G401 (cell line): ENCODE data around the gene HAUS7. TPM values are rescaled to one million over a fixed set of nuclear protein-coding genes. Genes with fewer than 3 reads are reported as not detected.
A peak's percentile ranks its signal among the peaks of the same experiment; 100 is the strongest.

Experiments
- DNase-seq: peaks from one replicate; pipeline ENCODE4 v3.0.0-alpha.2; 2015; ENCODE audit warnings: low spot score
- in situ Hi-C: cut with HindIII; loops from 2 replicates; pipeline ENCODE4 v1.10.0; 2016; ENCODE audit warnings: low sequenced_read_pairs, mixed read lengths
- total RNA-seq: library from RNA; depleted of rRNA; stranded (reverse); fragments of >200 nt; shearing (Covaris generic); gene quantifications from 2 replicates; pipeline ENCODE4 v1.2.3, GENCODE V29; 2014

HAUS7 gene
- total RNA-seq, 1 experiment from 2014 or later = 50.8 TPM

GRCh38 chrX:153460826-153461225, 9.6 kb downstream of the HAUS7 start:
- peak; percentile 62 for DNase-seq
- in situ Hi-C loops = no loop called here

- in situ Hi-C loops = no loop called here
- no peak for DNase-seq
These were observed 10.4 kb downstream of the HAUS7 start for GRCh38 chrX:153459986-153460385.

GRCh38 chrX:153458476-153458875, 11.9 kb downstream of the HAUS7 start:
- no peak for DNase-seq
- in situ Hi-C loops = no loop called here

- no peak for DNase-seq
- in situ Hi-C loops = no loop called here
These were observed 12.4 kb downstream of the HAUS7 start for GRCh38 chrX:153457827-153458466.

- no peak for DNase-seq
These were observed 13.1 kb downstream of the HAUS7 start for GRCh38 chrX:153457136-153457825.

GRCh38 chrX:153456704-153457103, 13.7 kb downstream of the HAUS7 start:
- in situ Hi-C loops = no loop called here

More at GRCh38 chrX:153457136-153457825, 13.1 kb downstream of the HAUS7 start:
- in situ Hi-C loops = no loop called here

GRCh38 chrX:153456161-153456560, 14.2 kb downstream of the HAUS7 start:
- in situ Hi-C loops = no loop called here
- no peak for DNase-seq

More at GRCh38 chrX:153456704-153457103, 13.7 kb downstream of the HAUS7 start:
- no peak for DNase-seq

- no peak for DNase-seq
- in situ Hi-C loops = no loop called here
These were observed 14.8 kb downstream of the HAUS7 start for GRCh38 chrX:153455571-153455970.

GRCh38 chrX:153454901-153455550, 15.3 kb downstream of the HAUS7 start:
- no peak for DNase-seq
- in situ Hi-C loops = no loop called here

- DNase-seq = no peak
- in situ Hi-C loops = no loop called here
These were observed 19.5 kb downstream of the HAUS7 start for GRCh38 chrX:153450949-153451277.

- DNase-seq = no peak
- in situ Hi-C loops = no loop called here
These were observed 20.0 kb downstream of the HAUS7 start for GRCh38 chrX:153450114-153450948.

- in situ Hi-C loops = no loop called here
- no peak for DNase-seq
These were observed 20.8 kb downstream of the HAUS7 start for GRCh38 chrX:153449368-153450113.

- DNase-seq = no peak
- in situ Hi-C loops = no loop called here
These were observed 21.6 kb downstream of the HAUS7 start for GRCh38 chrX:153448556-153449367.

GRCh38 chrX:153447581-153447960, 22.8 kb downstream of the HAUS7 start:
- in situ Hi-C loops = no loop called here
- no peak for DNase-seq

- no peak for DNase-seq
- in situ Hi-C loops = no loop called here
These were observed 23.3 kb downstream of the HAUS7 start for GRCh38 chrX:153446950-153447580.

- in situ Hi-C loops = no loop called here
- DNase-seq = no peak
These were observed 23.8 kb downstream of the HAUS7 start for GRCh38 chrX:153446636-153446936.

GRCh38 chrX:153445856-153446635, 24.3 kb downstream of the HAUS7 start, which contains the start of gene TREX2:
TREX2 (minus strand) TSS chrX:153446056; CDS start chrX:153445430, 626 bp downstream.
- in situ Hi-C loops = no loop called here
- no peak for DNase-seq
